HG02884 (cell line): ENCODE results near the gene NFIA.

ENCODE experiments used
- ATAC-seq: cut with Tn5 transposase; IDR thresholded peaks from one replicate; pipeline ENCODE4 v1.9.1; 2021; ENCODE audit warnings: mild to moderate bottlenecking, moderate library complexity; ENCODE audit not compliant: unreplicated experiment

Gene NFIA

DNA sequence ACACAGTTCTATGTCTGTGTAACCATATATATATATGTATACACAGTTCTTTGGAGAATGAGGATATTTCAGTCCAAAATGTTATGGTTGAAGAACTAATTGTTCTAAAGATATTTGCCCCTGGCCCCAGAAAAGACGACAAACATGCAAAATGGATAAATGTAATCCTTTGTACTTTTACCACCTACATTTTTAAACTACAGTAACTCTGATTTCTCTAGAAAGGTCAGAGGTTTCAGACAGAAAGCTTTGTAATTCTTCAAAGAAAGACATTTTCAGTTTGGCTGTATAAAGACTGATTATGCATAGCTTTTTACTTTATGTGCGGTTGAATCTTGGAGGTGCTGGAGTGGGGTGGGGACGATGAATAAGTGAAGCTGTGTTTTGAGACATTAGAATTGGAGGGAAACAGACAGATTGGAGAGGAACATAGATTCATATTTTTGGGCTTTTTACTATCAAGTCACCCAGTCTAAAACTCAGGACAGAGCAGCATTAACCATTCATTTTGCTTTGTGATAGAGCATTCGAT is 16.6 kb downstream of the NFIA start:
- no peak for ATAC-seq

DNA sequence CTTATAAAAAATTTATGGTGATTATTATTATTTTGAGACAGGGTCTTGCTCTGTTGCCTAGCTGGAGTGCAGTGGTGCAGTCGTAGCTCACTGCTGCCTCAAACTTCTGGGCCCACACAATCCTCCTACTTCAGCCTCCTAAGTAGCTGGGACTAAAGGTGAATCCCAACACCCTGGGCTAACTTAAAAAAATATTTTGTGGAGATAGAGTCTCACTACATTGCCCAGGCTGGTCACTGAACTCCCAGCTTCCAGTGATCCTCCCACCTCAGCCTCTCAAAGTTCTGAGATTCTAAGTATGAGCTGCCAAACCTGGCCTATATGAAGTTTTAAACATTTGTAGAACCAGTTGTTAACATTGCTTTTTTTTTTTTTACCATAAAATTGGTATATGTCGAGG is 18.2 kb downstream of the NFIA start:
- ATAC-seq, result no peak

DNA sequence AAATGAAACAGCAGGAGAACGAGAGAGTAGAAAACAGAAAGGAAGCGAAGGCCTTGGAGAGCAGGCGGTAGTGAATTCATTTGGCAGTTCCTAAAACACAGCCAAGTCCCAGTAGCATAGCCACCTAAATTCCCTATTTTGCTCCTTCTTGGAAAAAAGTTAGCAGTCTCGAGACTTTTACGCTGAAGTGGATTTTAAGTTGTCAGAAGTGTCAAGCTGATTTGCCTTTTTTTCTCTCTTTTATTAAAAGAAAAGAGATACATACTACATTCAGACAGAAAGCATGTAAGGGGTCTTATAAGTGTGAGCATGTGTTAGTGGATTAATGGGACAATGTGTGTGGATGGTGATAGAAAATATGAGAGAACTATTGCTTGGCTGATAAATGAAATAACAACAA is 19.2 kb downstream of the NFIA start:
- no peak for ATAC-seq

DNA sequence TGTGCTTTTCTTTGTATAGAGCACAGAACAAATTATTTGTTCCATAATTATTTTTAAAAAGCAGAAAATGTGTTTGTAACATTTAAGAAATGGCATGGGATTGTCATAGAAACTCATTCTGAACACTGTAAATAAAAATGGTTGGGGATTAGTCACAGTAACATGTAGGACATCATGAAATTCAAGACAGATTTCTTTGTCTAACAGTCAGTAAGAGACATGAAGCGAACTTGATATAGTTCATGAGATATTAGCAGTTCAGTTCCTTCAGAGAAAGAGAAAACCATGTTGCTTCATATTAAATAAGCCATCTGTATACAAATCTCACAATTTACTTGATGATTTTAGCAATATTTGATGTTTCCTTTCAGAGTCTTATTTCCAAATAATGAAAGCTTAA is 19.7 kb downstream of the NFIA start:
- no peak for ATAC-seq

DNA sequence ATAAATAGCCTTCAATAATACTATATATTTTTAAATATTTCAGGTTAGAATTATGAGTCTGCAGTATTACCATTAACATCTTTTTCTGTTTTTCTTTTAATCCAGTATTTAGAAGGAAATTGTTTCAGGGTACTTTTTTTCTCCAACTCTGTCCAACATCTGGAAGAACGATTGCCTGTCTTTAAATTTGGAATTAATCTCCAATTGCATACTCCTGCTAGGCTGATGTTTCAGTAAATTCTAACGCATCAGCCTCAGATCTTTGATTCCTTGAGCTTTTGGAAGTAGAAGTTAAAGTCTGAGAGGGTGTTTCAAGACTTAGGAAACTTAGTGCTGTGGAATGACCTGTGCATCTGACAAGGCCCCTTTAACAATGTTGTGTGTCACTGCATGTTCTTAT is 20.3 kb downstream of the NFIA start:
- no peak for ATAC-seq

DNA sequence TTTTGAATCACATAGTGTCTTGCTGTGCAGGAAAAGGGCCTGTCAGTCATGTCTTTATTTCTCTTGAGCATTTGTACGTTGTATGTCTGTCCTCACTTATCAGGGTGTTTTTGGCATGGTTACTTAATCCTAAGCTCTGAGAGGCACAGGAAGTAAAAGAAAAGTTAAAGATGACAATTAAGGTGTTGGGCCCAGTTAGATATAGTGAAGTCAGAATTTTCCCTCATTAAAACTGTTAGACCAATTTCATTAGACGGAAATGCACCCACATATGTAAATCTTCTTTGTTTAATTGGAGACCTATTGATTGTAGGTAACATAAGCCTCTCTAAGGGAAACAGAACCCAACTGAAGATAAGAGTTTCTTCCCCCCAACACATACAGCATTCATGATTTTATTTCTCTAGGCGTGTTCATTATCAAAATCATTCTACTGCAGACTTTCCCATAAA is 21.9 kb downstream of the NFIA start:
- ATAC-seq, result no peak

DNA sequence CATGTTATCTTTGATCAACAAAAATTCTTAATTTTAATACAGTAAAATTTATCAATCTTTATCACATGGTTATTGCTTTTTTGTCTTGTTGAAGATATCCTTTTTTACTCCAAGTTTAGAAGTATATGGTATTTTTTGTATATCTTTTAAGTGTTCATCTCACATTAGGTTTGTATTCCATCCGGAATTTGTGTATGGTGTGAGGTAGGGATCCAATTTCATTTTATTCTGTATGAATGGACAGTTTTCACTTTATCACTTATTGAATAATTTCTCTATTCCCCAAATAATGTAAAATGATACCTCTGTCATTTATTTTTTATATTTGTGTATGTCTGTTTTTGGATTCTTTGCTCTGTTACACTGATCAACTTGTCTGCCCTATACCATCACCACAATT is 25.3 kb downstream of the NFIA start:
- no peak for ATAC-seq

DNA sequence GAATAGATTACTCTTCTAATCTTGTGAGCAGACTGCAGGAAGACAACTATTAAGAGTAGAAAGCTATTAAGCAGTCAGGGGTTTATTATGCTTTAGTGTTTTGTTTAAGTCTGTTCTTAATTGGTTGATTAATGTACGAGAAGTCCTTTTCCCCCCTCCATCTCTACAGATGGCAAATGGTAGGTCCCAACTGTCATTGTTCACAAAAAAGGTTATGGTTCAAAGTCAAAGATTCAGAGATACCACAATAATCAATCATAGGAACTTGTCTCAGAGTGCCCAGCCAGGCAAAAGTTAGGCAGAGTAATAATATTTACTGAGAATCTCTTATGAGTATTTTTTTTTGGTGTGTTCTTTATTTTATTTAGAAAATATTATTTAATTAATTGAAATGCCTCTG is 26.8 kb downstream of the NFIA start:
- no peak for ATAC-seq

DNA sequence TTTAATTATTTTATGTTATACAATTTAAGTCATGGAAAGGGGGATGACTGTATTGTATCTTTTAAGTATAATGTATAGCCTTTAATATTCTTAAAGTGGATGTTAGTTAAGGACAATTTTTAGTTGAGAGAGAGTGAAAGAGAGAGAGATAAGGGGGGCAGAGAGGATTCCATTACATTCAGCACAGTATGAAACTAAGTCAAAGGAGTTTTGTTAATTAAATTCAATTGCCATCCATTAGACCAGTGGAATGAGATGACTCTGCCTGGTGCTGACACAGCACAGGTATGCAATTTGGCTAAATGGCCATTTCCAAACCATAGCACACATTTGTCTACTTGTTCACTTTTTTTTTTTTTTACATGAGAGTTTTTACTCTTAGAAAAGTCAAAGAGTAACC is 27.5 kb downstream of the NFIA start:
- ATAC-seq, result no peak

DNA sequence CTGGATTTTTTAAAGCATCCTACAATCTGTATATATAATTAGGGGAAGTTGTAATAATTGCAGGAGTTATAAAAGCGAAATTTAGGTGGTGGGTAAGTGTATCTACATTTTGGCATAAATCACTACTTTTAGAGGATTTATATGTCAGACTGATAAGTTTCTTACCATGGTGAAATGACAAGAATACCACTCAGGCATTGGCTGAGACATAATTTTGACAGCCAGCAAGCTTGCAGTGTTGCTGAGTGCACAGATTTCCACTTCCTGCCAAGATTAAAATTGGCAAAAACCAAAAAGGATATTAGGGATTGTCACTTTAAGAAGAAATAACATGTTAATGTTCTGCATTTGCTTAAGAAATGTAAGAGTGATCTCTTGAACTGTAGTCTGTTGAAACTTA is 28.2 kb downstream of the NFIA start:
- ATAC-seq, result no peak

DNA sequence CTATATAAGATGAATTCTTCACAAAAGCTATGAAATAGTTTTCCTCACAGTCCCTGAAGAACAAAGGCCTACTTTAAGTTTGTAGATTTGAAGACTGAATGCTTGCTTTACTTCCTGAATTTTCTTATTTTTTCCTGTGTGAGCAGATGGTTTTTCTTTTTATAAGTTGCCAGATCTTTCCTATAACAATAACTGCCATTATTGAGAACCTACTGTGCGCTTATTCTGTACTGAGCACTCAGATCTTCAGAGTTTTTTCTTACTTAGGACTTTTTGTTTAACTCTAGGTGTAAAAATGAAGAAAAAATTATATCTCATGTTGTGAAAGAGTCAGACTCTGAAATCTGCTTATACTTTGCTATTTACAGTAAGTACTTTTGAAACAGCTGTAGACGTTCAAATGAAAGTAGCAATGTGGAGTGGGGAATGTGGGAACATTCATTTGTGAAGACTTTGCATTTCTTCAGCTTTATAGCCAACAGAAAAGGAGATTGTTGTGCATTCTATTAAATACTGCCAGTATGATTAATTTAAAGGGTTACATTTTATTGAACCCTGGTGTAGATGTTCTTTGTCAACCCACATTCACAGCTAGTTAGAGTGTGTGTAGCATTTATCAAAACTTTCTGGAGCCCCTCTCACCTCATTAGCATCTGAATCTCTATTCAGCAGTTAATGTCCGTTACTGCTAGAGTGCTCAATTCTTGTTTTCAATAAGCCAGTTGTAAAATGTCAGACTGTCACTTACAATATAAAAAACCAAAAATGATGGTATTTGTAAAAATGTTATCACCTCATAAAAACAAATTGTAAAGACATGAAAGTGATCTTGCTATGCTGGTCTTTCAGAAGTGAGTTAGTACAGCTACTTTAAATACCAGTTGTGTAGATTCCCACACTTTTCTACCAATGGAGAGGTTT is 29.0 kb downstream of the NFIA start:
- ATAC-seq, result no peak

DNA sequence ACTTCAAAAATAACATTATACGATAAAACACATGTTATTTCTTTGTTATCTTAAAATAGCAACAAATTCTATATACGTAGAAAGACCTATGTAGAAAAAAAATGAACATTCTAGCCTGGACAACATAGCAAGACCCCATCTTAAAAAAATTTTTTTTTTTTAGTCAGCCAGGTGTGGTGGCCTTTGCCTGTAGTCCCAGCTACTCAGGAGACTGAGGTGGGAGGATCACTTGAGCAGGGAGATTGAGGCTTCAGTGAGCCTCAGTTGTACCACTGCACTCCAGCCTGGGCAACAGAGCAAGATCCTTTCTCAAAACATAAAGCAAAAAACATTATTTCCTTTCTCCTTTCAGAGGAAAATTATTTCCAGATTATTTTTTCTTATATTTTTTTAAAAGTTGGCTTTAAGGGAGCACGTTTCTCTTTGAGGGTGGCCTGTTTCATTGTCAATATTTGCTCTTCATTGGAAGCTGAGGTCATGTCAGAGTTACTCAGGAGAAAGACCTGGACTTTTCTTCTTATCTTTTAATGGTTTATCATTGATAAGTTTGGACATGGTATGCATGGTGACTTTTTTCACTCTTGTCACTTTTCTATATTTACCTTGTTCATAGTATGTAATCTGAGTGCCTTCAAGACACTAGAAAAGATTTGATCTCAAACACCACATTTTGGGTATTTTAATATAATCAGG is 32.0 kb downstream of the NFIA start:
- no peak for ATAC-seq

DNA sequence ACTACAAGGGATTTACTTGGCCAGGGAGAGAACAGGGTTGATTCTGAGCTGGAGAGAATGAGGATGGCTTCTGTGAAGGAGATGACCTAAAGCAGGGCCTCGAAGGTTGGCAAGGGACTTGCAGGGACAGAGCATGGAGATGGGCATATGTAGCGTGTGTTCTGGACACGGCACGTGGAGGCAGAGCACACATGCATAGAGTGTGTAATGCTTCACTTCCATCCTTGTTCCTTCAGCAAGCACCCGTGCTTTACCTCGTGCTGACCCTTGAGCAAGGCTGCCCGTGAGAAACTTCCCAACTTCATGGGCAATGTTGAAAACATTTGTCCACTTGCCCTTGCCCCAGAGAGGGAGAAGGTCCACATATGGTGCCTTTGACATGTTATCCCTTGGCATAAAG is 33.1 kb downstream of the NFIA start:
- no peak for ATAC-seq

DNA sequence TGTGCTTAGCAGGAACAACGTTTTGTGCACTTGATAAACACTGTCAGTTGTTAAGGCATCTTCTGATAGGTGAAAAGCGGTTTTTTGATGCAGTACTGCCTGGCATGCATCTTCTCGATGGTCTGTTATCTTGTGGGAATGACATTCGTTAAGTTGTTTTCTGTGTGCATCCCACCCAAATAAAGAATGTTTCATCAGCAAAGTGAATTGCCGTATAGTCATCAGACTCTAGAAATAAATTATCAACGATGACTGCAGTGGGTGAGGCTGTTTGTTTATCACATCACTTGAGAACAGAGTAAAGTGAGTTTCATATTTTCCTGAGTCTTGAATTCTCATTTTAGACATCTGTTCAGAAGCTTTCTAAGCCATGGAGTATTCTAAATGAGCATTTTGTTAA is 34.1 kb downstream of the NFIA start:
- ATAC-seq, result no peak

DNA sequence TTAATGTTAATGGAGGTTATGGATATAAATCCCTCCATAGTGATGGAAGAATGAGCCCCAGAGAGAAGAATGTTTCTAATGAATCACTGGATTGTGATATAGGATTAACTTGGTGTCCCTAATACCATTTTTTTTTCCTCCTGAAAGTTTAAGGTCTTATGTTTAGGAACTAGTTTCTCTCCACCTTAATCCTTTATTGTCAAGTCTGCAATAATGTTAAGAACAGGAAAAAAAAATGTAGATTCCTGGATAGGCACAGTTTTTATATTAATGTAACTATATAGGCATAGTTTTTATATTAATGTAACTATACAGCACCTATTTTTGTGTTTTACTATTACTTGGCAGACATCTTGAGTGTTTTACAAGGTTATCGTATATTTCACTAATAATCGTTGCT is 34.9 kb downstream of the NFIA start:
- no peak for ATAC-seq

DNA sequence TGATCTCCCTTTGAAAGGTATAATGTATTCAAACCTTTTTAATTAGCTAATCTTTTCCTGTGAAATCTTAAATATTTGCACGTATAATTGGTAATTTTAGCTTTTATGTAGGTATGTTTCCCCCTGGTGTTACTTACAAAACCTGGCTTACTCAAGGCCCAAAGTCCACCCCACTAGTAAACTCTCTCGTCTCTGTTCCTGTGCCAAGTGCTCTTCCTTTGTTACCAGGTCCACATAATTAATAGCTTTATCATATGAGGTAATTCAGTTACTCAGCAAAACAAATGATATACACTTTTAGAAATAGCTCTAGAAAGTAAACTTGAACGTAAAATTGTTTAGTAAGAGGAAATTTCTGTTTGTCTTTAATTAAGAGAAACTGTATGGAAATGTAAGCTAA is 36.7 kb downstream of the NFIA start:
- ATAC-seq, result no peak

DNA sequence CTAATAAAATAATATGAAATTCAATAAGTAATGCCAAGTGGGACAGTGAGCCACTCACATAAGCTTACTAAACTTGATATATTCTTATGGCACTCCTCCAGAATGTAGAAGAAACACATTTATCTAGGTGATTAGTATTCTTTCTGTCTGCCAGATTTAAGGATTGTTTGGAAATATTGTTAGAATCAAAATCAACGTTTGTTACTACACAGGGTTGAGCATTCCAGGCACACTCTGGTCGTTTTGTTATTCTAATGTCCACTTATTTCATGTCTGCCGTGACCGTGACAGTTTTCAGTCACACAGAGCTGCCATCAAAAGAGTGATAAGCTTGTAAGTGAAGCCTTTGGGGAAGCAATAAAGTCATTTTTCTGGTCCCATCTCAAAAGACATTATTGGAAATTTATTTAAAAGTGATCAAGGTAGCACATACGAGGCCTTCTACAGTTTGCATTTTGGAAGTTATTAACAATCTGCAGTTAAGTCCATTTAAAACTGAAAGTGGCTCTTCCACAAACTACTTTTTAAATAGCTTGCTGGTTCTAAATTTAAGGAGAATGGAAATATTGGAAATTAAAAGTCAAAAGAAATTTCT is 38.0 kb downstream of the NFIA start:
- no peak for ATAC-seq

DNA sequence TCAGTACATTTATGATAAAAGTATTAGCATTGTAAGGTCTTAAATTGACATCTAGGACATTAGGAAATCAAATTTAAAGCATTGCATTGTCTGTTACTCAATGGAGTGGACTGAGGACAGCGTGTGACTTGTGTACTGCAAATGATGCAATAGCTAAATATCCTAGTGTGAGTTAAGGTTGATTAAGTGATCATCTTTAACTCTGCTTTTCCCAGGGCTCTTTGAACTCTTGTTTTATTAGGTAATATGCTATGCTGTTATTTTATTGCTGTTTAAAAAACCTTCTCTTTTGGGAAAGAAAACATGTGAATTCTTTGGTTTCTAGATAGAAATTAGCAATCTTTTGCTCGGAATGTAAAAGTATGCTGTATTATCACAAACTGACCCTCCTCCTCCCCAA is 38.6 kb downstream of the NFIA start:
- no peak for ATAC-seq

DNA sequence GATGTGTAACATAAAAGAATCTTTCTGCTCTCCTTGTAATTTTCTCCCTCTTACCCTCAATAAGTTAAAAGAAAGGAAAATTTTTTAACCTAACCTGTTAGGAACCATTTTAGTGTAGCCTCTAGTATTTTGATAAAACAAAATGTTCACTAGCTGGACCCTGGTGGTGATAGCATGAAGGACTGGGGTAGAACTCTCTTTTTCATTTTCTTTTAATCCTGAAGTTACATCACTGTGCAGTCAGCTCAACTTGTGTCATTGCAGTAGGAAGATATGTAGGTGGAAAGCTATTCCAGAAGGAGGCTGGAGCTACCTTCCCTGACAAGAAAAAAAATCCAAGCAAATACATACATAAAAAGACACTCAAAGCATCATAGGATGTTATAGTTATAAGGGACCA is 39.3 kb downstream of the NFIA start:
- no peak for ATAC-seq

DNA sequence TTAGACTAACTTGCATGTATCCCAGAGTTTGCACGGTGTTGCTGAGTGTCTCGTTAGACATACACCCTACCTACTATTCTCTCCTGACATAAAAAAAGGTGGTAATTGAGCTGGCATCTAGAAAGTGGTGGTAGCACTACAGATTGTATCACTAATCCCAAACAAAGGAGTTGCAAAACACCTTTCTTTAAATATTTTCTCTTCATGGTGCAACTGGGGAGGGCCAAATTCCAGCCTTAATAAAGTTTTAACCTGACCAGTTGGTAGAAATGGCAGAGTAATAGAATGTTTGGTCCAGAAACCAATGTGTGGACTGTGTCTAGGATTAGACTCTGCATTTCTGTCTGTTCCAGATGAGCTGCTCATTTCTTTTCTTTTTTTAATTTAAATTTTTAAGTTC is 40.0 kb downstream of the NFIA start:
- ATAC-seq, result no peak

DNA sequence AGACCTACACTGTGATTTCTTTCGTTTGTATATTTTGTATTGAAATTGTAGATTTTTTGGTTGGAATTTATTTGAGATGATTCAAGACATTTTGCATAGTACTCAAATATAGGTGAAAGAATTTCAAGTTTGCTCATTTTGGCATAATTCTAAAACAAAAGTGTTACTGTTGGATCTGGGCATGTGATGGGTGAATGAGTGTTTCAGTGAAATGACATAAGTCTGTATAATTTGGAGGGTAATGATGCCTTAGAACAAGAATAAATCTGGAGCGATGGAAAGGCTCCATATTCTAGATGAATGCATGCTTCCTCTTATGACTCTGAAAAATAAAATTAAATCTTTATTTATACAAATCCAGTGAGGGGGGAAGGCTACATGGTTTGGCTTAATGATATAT is 41.0 kb downstream of the NFIA start:
- no peak for ATAC-seq

DNA sequence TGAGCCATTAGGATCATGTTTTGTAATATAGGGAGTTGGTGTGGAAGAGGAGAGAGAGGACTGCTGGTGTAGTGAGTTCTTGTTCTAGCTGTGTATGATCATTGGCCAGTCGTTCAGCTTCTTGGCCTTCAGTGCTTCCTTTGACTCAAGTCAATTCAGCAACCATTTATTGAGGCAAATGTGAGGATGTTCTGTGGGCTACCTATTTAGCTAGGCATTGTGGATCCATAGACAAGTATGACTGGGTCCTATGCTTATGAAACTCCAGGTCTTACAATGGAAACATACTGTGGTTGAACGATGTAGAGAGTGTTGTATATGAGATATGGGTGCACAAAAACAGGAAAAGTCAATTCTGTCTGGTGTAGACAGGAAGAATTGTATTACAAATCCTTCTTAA is 41.7 kb downstream of the NFIA start:
- no peak for ATAC-seq
